ENCODE data around the gene SEC24D. TPM values are rescaled to one million over a fixed set of nuclear protein-coding genes. Genes with fewer than 3 reads are reported as not detected.

The SEC24D gene
- total and polyA plus RNA-seq, 9 of the 15 experiments (the other 6 are each of a cell fraction or from before 2014, with no cell fraction given) = 7.1 to 22.5 (median 11.3) TPM

DNA sequence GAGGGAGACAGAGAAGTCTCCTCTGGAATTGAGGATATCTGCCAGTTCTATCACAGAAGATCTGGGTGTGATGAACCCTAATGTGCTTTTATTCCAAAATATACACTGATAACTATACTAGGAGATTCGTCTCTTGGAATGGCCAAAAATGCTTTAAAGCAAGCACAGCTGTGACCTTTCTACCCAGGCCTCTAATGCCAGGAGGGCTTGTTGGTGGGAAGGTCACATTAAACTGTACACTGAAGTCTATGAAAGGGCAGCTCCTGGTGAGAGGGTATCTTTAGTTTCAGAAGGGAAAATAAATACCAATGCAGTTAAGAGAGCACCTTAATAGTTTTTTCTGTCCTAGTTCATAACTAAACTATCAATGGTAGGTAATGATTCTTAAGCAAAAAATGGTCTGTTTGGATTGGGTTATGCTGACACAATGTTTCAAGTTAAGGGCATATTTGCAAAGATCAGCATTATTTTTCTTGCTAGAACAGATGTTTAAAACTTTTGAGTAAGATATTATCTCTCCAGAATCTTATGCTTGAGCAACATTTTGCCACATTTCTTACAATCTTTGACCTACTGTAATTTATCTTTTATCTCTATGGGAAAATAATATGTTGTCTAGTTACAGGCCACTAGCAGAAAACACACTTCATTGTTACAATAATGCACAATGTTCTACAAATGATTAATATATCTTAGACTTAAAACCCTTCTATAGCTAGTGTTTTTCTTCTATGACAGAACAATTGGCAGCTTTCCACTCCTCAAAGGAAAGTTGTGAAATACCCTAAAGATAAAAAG, 59.6 kb downstream of the SEC24D start:
- ChIA-PET CTCF (ENCODE audit: low intra/inter-chr PET ratio) (no interaction called here), POLR2A (no interaction called here)
- Histone ChIP-seq H2AFZ (ENCODE audit: low read depth, low read length) (no peak overlapping the region), H4K20me1 (replicated peaks; ENCODE audit: control insufficient read depth, insufficient read depth, low read length) (0 out of 2 replicates have a peak, but pooled peaks cover 6% of the 10 kb centered on the region), H3K27ac (ENCODE audit: extremely low read depth, low read depth, low read length) (no peak overlapping the region), H3K4me3 (no peak overlapping the region), H3K4me1 (replicated peaks in 1 of 2; ENCODE audit: control insufficient read depth in 2 of 2, insufficient read depth in 2 of 2, low read length in 2 of 2) (no peaks in the 10 kb centered on the region), H3K9ac (ENCODE audit: insufficient read depth in 1 of 2, low read depth in 2 of 2, low read length in 2 of 2) (no peak overlapping the region), H3K9me3 (replicated peaks; ENCODE audit: control insufficient read depth, insufficient read depth, low read depth, low read length) (no peaks in the 10 kb centered on the region), H3K4me2 (ENCODE audit: insufficient read depth, low read length) (no peak overlapping the region), H3K9me1 (ENCODE audit: control insufficient read depth, insufficient read depth, low read length) (no peaks in the 10 kb centered on the region), H3K27me3 (ENCODE audit: control insufficient read depth in 2 of 2, insufficient read depth in 2 of 2, low read length in 2 of 2) (no peaks in the 10 kb centered on the region), H3K79me2 (ENCODE audit: control insufficient read depth, insufficient read depth, low read length) (no peaks in the 10 kb centered on the region), H3K36me3 (ENCODE audit: control insufficient read depth, insufficient read depth, low read length) (no peaks in the 10 kb centered on the region)
- ATAC-seq = no peak
- intact Hi-C loops (cut with micrococcal nuclease) (no loop called here), in situ Hi-C loops (cut with MboI) (no loop called here)
- DNase-seq (ENCODE audit: extremely low read depth in 1 of 4, low spot score in 3 of 4) = no peak
- 29% methylated on average over 1 of the region's 1 CpG for WGBS (ENCODE audit: insufficient coverage, low coverage, missing lambda C conversion rate)
- FAIRE-seq = no peak
- BruUV-seq (replicated peaks) = no TSS peak
- no peak for TF ChIP-seq RHOXF2B (CRISPR knock-in tag; conservative IDR thresholded peaks at IDR 0.05)
- TF ChIP-seq XRCC3 (IDR thresholded peaks at IDR 0.05) = no peak
- TF ChIP-seq, protein P1, sequence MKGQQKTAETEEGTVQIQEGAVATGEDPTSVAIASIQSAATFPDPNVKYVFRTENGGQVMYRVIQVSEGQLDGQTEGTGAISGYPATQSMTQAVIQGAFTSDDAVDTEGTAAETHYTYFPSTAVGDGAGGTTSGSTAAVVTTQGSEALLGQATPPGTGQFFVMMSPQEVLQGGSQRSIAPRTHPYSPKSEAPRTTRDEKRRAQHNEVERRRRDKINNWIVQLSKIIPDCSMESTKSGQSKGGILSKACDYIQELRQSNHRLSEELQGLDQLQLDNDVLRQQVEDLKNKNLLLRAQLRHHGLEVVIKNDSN (CRISPR knock-in tag; IDR thresholded peaks at IDR 0.05) = no peak
- no peak for TF ChIP-seq KLF6 (CRISPR knock-in tag; IDR thresholded peaks at IDR 0.05; ENCODE audit: borderline replicate concordance)
- no peak for TF ChIP-seq RFX1 (IDR thresholded peaks at IDR 0.05)
- TF ChIP-seq ZNF696 (CRISPR knock-in tag; conservative IDR thresholded peaks at IDR 0.05) = no peak
- TF ChIP-seq, protein P2, sequence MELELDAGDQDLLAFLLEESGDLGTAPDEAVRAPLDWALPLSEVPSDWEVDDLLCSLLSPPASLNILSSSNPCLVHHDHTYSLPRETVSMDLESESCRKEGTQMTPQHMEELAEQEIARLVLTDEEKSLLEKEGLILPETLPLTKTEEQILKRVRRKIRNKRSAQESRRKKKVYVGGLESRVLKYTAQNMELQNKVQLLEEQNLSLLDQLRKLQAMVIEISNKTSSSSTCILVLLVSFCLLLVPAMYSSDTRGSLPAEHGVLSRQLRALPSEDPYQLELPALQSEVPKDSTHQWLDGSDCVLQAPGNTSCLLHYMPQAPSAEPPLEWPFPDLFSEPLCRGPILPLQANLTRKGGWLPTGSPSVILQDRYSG (tag; conservative IDR thresholded peaks at IDR 0.05; ENCODE audit: low read depth) = no peak
- TF ChIP-seq LCOR (CRISPR knock-in tag; IDR thresholded peaks at IDR 0.05) = no peak
- TF ChIP-seq KDM2B (CRISPR knock-in tag; IDR thresholded peaks at IDR 0.05) = no peak
- TF ChIP-seq KLF10 (CRISPR knock-in tag; IDR thresholded peaks at IDR 0.05) = no peak
- TF ChIP-seq, protein P3, sequence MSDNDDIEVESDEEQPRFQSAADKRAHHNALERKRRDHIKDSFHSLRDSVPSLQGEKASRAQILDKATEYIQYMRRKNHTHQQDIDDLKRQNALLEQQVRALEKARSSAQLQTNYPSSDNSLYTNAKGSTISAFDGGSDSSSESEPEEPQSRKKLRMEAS (CRISPR knock-in tag; IDR thresholded peaks at IDR 0.05) = no peak
- TF ChIP-seq C11orf30 (IDR thresholded peaks at IDR 0.05; ENCODE audit: low read depth) = peak; percentile 87
- peak; percentile 87 for TF ChIP-seq MAFG (tag; conservative IDR thresholded peaks at IDR 0.05)
- TF ChIP-seq SRSF3 (IDR thresholded peaks at IDR 0.05; ENCODE audit: insufficient read depth, low read length) = no peak
- peak; percentile 90 for TF ChIP-seq MAFF (IDR thresholded peaks at IDR 0.05; ENCODE audit: low read length)
- TF ChIP-seq, protein P4, sequence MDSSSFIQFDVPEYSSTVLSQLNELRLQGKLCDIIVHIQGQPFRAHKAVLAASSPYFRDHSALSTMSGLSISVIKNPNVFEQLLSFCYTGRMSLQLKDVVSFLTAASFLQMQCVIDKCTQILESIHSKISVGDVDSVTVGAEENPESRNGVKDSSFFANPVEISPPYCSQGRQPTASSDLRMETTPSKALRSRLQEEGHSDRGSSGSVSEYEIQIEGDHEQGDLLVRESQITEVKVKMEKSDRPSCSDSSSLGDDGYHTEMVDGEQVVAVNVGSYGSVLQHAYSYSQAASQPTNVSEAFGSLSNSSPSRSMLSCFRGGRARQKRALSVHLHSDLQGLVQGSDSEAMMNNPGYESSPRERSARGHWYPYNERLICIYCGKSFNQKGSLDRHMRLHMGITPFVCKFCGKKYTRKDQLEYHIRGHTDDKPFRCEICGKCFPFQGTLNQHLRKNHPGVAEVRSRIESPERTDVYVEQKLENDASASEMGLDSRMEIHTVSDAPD (CRISPR knock-in tag; IDR thresholded peaks at IDR 0.05) = no peak
- TF ChIP-seq IFI16 (CRISPR knock-in tag; IDR thresholded peaks at IDR 0.05) = no peak
- TF ChIP-seq ZNF830 (CRISPR knock-in tag; IDR thresholded peaks at IDR 0.05) = no peak
